Fibroblast of gingiva (primary cell): Measurements from ENCODE around the gene RRAGD.
A peak's percentile ranks its signal among the peaks of the same experiment; 100 is the strongest.

ENCODE experiments used
- DNase-seq: peaks from one replicate; pipeline ENCODE4 v3.0.0-alpha.2; 2011; ENCODE audit warnings: low read depth

The RRAGD gene

DNA sequence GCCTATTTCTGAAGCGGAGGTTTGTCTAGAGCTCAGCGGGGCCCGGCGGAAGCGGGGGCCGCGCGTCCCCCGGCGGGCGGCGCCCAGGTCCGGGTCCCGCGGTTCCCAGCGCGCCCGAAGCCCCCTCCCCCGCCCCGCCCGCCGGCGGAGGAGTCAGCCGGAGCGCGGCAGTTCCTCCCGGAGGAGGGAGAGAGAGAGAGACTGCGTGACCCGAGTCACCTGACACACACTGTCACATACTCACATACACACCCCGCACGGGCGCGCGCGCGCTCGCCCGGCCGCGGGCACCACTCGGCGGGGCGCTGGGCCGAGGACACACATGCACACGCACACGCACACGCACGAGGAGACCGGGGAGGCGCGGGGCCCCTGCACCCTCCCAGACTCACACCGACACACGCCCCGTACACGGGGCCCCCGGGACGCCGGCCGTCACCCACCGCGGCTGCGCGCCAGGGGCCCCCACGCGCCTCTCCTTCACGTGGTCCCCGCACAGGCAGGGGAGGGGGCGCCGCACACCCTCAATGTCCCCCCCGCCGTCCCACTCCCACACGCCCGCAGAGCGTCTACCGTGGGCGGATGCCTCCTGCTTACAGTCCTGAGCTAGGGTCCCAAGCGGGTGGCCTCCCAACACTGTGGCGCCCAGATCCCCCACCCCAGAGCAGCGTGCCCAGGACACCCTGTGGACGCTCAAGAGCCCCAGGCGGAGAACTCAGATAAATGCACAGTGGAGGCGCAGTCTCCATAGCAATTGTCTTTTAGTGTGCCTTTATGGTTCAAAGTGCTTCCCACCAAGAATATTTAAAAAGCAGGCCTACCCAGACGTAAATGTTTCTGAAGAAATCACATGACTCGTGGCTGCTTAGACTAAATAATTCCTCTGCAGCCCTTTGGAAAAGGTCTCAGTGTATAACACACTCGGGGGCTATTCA, at the start of gene RRAGD:
Gene RRAGD (minus strand): TSS at position 203 of the 935 bp plus-strand sequence. CDS start 280 bp downstream, outside the sequence.
- no peak for DNase-seq

DNA sequence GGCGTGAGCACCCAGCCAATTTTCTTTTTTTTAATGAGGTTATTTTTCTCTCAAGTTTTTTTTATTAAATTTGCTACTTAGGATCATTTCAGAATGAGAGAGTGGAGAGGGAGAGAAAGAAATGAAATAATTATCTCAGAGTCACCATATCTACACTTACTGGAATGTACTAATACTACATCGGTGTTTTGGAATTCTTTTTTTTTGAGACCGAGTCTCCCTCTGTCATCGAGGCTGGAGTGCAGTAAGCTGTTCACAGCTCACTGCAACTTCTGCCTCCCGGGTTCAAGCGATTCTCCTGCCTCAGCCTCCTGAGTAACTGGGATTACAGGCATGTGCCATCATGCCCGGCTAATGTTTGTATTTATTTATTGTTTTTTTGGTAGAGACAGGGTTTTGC, 48.6 kb upstream of the RRAGD start:
- no peak for DNase-seq

- no peak for DNase-seq
These were observed 47.4 kb upstream of the RRAGD start for GRCh38 chr6:89459501-89459900.

- no peak for DNase-seq
These were observed 46.6 kb upstream of the RRAGD start for GRCh38 chr6:89458704-89459103.

- no peak for DNase-seq
These were observed 42.2 kb upstream of the RRAGD start for GRCh38 chr6:89454300-89454699.

- no peak for DNase-seq
These were observed 40.2 kb upstream of the RRAGD start for GRCh38 chr6:89452281-89452680.

GRCh38 chr6:89449193-89449592, 37.1 kb upstream of the RRAGD start:
- DNase-seq = no peak

- DNase-seq = no peak
These were observed 31.6 kb upstream of the RRAGD start for GRCh38 chr6:89443658-89444057.

DNA sequence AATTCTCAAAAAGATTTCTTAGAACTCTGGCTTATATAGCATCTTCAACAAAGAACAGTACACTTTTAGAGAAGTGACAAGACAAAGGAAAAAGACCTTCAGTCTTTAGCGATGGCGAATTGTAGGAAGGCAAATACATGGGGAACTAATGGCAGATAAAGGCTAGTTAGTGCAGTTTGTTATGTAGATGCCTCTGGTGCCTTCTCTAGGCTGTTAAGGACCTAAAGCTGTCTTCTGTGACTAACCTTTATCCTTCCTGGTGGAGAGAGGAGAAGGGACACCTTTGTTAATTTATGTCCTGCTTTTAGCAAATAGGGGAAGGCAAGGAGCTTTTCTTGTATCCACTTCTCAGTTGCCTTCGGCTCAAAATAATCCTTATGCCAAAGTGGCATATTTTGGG, 28.1 kb upstream of the RRAGD start:
- DNase-seq = no peak

DNA sequence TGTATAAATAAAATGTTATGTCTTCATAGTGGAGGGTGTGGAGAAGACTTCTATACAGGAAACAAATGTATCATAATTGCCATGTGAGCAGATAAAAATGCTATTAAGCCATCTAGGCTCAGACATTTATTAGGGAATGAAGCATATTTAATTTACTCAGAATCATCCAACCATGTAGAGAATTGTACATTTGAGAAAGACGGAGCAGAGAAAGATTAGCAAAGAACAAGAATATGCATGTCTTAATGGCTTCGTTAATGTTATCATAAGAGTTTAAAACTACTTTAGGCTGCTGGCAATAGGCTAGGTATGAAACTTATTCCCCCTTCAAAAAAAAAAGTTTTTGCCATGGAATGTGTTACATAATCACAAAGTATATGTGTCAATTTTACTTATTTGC, 26.9 kb upstream of the RRAGD start:
- no peak for DNase-seq

DNA sequence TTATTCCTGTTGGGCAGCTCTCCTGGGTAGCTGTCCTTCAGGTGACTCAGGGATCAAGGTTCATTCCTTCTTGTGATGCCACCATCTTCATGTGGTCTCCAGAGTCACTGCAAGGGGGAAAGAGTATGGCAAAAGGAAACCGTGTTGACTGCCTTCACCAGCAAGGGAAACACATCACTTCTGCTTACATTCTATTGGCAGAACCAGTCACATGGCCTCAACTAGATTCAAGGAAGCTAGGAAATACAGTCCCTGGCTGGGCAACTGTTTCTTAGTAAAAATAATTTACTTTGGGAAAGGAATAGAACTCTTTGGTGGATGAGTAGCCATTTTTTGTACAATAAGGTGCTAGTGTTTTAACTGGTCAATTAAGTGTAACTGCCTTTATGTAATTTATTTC, 26.2 kb upstream of the RRAGD start:
- DNase-seq = no peak

DNA sequence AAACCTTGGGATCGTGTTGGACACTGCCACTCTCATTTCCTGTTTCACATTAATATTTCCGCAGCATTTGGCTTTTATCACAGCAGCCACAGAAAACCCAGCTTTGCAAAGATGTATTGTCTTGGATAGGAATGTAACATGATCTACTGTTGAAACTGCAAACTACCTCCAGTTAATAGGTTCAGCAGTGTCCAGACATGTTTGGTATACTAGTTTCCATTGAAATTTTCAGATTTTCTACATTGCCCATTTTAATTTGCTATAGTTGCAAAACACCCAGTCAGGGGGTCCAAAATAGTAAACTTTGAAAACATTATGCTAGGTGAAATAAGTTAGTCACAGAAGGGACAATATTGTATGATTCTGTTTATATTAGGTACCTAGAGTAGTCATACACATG, 24.2 kb upstream of the RRAGD start:
- DNase-seq = no peak

DNA sequence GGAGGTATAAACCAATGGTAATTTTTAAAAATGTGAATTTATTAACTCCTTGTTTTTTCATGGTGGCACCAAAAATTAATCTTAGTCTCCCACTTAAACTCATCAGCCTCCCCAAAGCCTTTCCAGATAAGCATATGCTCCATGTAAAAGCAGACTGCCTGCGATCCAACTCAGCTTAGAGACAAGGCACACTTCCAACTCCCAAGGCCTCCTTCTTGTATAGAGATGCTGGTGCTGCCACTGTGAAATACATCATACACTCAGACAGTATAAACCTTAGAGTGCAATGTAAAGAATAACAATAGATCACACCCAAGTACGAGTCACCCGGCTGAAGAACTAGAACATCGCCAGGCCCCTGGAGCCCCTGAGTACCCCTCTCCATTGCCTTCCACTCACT, 22.9 kb upstream of the RRAGD start:
- DNase-seq = no peak

GRCh38 chr6:89434150-89434499, 22.1 kb upstream of the RRAGD start:
- DNase-seq = no peak

GRCh38 chr6:89433252-89434149, 21.4 kb upstream of the RRAGD start:
- DNase-seq = no peak

DNA sequence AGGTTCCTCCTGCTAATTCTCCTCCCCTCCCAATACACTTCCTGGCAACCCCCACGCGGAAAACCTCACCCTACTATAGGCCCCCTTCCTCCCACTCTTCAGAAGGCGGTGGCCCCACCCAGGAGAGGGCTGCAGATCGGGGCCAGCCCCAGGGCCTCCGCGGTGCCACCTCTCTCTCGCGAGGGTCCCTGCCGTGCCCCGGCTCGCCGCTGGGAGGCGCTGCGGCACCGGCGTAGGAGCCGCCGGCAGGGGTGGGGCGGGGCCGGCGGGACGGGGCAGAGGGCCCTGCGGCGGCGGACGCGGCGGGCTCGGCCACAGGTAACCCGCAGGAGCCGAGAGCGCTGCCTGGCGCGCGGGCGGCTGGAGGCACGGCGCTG, 20.8 kb upstream of the RRAGD start, which contains the start of gene ANKRD6:
Gene ANKRD6 (plus strand): TSS at position 278 of the 377 bp plus-strand sequence. CDS start 133,825 bp downstream, outside the sequence.
- peak; percentile 31 for DNase-seq

DNA sequence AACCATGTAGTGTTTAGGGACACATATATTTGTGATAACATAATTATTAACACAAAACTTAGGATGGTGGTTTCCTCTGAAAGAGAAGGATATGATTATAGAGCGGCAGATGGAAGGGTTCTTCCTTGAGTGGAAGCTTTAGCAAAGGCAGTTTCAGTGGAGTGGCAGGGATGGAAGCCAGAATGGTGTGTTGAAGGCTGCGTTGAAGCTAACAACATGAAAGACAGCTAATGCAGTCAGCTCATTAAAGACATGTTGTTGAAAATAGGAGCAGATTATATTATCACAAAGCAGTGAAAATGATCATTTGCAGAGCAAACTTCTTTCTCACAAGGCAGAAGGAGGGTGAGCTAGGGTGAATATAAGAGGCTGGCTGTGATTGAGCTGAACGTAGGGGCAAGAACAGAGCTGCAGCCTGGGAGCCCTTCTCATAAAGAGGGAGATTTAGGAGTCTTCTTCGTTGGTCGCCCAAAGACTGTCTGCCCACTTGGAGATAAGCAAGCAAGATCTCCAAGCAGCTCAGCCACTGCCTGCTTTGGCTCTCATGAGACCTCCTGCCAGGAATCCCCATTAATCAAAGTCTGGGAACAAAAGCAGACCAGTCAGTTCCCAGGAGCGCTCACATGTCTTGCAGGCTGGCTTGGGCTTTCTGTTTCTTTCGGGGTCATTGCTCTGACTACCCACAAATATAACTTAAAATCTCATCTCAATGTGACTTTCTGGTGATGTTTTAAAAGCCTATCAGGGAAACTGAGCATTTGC, 18.3 kb upstream of the RRAGD start:
- DNase-seq = no peak

DNA sequence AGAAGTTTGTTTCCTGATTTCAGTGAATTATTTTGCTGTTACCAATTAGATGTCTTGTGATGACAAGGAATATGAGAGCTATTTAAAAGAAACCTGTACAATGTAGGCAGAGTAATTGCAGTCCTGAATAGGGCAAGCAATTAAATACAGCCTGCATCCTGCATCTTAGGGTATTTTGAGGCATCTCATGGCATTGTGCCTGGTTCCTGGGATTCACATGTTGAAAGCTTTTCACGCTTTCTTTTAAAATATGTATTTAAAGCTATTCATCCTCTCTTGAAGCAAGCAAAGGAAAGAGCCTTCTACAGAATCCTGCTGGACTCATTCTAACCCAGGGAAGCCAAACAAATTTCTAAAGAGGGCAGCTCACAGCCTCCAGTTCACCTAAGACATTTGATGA, 4.7 kb upstream of the RRAGD start:
- no peak for DNase-seq

DNA sequence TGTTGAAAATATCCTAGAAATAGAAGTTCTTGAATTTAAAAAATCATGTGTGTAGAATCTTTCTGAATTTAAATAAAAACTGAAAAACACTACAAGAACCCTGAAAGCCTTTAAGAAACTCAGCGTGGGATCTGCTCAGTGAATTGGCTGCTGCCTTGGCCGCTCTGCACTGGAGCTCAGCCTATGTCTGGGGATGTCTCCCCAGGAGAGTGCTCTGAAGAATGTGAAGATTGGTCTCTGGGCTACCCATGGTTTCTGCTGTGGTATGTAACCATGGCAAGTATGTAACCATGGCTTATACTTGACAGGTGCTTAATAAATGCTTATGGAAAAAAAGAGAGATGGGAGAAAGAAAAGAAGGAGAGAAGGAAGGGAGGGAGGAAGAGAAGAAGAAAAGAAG, 3.1 kb upstream of the RRAGD start:
- DNase-seq = no peak

DNA sequence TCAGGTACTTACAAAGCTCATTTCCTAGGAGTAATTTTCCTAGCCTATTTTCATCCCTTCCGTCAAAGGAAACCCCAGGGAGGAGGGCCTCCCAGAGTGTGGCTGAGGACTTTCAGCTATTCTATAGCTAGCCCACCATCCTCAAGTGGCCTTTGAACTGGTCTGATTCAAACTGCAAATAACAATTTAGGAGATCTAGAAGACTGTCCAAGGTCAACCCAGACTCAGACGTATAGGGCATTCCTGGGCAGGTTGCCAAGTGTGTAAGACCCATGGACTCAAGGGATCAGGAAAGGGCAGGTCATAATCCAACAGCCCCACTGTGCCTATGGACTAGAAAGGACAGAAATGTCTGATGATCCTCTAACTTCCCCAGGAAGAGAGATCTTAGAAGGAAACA, 2.1 kb upstream of the RRAGD start:
- DNase-seq = no peak

DNA sequence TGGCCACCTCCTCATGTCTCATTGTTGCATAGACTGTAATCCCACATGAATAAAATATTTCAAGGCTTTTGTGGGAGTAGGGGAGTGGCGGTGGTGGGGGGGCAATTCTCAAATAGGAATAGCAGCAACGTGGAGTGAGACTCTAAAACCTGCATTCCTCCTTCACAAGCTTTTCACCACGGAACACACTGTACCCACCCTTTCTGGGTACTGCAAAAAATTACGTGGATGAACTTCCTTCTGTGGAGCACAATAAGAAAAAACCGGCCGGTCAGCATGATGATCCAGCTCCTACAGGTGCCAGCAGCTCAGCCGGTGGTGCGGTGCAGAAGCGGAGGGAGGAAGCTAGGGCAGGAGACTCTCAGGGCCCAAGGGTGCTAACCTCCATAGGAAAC, 930 bp upstream of the RRAGD start:
- no peak for DNase-seq
